Measurements from ENCODE around the gene IDH1.

Gene IDH1

DNA sequence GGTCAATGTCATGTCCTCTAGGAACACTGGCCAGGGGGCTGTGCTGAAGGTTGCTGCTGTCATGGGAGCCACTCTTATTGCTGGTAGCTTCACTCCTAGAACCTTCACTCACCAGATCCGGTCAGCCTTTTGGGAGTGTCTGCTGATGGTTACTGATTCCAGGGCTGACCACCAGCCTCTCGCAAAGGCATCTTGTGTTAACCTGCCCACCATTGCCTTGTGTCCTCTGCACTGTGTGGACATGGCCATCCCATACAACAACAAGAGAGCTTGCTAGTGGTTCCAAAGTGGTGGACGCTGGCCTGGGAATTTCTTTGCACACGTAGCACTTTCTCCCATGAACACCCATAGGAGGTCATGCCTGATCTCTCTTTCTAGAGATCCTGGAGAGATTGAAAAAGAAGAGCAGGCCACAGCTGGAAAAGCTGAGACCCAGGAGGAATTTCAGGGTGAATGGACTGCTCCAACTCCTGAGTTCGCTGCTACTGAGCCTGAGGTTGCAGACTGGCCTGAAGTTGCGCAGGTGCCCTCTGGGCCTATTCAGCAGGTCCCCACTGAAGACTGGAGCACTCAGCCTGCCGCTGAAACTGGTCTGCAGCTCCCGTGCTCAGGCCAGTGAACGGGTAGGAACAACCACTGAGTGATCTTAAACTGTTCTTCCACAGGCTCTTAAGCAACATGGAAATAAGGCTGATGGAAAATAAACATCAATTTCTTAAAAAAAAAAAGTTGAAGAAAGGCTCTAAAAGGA lies 46.4 kb downstream of the IDH1 start:
- DNase-seq, result no peak

- DNase-seq, result no peak
Measured at GRCh38 chr2:208207769-208208168, 47.1 kb downstream of the IDH1 start.

DNA sequence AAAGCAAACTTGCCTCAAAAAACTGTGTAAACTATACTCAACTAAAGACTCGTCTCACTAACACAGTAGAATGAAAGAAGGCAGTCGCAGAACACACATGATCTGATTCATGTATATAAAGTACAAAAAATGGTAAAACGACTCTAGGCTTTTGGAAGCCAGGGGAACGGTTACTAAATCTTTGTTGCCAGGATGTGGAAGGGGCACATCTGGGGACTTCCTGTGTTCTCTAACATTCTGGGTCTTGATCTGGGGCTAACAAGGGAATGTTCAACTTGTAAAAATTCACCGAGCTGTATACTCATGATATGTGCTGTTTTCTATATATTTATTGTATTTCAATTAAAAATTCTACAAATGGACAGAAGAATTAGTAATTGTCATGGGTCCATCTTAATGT lies 50.7 kb downstream of the IDH1 start:
- DNase-seq, result no peak

DNA sequence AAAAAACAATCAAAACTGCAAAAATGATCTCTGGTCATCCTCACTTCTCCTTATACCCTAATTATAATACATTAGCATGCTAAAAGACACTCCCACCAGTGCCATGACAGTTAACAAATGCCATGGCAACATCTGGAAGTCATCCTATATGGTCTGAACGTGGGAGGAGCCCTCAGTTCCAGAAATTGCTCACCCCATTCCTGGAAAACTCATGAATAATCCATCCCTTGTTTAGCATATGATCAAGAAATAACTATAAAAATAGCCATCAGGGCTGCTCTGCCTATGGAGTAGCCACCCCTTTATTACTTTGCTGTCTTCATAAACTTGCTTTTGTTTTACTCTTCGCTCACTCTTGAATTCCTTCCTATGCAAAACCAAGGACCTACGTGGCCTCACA lies 59.3 kb downstream of the IDH1 start:
- DNase-seq, result no peak

DNA sequence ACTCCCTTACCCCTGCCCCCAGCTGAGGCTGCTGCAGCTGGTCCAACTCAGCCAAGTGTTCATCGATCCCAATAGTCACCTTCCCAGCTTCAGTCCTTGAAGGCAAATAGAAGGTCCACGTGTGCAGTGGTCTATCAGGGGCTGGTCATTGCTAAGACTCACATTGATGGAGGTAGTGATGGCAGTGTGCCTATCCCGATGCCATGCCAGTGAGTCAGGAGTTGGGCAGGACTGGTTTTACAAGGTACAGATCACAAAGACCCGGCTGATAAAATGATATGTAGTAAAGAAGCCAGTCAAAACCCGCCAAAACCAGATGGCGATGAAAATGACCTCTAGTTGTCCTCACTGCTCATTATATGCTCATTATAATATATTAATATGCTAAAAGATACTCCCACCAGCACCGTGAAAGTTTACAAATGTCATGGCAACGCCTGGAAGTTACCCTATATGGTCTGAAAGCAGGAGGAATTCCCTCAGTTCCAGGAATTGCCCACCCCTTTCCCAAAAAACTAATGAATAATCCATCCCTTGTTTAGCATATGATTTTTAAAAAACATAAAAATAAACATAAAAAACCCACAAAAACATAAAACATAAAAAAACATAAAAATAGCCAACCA lies 62.1 kb downstream of the IDH1 start:
- no peak for DNase-seq

DNA sequence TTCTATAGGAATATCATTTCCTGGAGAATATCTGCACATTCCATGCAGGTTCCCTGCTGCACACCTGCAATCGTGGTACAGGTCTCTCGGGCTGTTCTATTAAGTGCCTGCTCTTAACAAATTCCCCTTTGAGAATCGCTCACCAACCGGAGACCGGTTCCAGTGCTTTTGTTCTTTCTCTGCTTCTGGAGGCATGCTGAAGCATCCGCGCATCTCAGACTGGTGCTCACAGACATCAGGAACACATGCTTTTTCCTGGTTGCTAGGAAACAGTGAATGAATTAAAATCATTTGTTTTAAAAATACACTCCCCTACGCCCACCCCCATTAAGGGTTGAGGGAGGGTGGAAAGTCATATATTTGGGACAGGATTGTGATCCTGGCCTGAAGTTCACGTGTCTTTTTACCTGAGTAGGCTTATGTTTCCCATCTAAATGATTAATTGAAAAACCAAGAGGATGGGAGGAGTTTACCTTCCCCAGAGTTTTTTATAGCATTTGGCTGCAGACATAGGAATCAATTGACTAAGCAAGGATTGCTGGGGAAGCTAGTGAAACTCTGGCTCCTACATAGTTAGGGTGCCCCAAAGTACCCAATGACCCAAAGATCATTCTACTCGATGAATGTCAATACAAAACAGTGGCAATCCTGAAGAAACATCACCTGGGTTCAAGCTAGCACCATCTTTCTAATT lies 64.9 kb downstream of the IDH1 start, which contains the start of gene C2orf80:
TSS of gene C2orf80 (minus strand) at position 221 of the 694 bp plus-strand sequence. CDS start 3,044 bp downstream, outside the sequence.
- no peak for DNase-seq

DNA sequence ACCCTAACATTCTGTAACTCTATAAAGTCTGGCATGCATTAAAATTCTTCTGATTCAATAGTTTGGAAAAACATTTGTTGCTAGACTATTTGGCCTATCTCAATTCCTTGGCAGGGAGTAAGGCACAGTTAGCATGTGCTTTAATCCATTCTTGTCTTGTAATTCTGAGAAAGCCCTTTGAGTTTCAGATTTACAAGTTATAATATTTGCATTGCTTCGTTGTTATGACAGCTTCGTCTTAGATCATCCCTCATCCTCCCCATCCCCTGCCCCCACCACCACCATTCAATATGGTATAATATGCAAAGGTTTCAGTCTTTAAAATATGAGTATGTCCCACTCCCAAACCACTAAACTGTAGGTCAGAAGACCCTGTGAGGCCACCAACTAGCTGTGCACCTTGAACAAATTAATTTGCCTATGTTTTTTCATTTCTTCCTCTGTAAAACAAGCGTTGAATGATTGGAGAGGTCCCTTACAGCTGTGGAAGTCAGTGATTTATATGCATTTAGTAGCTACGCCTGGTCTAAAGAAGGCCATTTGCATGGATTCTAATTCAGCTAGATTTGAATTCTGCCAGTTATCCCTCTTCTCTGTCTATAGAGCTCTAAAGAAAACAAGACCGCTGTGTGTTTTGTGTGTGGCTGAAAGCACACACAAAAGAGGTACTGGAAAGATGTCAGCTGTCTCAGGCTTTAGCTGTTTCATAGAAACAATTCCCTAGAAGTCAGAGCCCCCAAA lies 65.6 kb downstream of the IDH1 start:
- DNase-seq, result no peak

DNA sequence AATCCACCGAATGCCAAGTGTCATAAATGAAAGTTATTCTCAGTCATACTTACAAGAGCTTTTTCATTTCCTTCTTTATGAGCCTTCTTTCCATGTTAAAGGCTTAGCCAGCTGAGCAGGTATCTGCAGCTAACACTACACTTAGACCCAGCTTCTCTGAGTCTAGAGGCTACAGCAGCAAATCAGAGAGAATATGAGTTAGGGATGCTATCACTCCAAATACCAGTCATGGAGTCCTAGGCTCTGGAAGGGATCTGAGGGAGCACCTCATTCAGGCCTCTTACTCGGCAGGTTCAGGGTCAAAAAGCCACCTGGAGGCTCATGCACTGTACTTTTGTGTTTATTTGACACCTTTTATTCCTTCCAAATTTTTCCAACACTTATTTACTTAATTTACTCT lies 68.0 kb downstream of the IDH1 start:
- DNase-seq, result no peak

DNA sequence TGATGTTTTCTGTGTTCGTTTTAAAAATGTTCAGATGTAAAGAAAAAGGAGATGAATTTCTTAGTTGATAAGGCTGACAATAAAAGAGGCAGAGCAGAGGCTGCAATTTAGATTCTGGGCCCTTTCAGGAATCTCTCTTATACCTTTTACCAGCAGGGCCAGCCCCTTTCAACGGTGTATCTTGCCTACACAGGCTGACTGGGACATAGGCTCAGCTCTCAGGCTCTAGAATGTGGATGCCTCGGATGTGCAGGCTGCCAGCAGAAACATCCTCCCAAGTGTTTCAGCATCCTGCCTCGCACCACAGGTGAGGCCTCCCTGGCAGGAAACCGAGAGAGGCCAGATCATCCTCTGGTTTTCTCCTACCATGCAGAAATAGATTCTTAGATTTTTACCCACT lies 68.4 kb downstream of the IDH1 start:
- no peak for DNase-seq

Measured in cortex of kidney (tissue), 1 donor.